PC-9 (cell line): ENCODE data around the gene KCNK6.

Experiments used
- CTCF ChIP-seq: fragments of 200-600 bp; sonication (generic); conservative IDR thresholded peaks from 2 replicates; pipeline ENCODE4 v1.6.1; 2017; ENCODE audit warnings: mixed run types, antibody characterized with exemption, mild to moderate bottlenecking, moderate library complexity
- EZH2 ChIP-seq: fragments of 200-600 bp; sonication (generic); IDR thresholded peaks from 2 replicates; pipeline ENCODE4 v1.8.0; 2017; ENCODE audit warnings: antibody characterized with exemption, low read depth

- TF ChIP-seq CTCF (no peak), EZH2 (no peak)
Observed at GRCh38 chr19:38331728-38332127, 12.1 kb downstream of the KCNK6 start.
